Inferior parietal cortex (tissue), 1 donor: ENCODE measurements around the gene FBLN5.

Experiments
- DNase-seq: peaks from one replicate; pipeline ENCODE4 v3.0.0-alpha.2; 2016; ENCODE audit errors: extremely low spot score

The FBLN5 gene

DNA sequence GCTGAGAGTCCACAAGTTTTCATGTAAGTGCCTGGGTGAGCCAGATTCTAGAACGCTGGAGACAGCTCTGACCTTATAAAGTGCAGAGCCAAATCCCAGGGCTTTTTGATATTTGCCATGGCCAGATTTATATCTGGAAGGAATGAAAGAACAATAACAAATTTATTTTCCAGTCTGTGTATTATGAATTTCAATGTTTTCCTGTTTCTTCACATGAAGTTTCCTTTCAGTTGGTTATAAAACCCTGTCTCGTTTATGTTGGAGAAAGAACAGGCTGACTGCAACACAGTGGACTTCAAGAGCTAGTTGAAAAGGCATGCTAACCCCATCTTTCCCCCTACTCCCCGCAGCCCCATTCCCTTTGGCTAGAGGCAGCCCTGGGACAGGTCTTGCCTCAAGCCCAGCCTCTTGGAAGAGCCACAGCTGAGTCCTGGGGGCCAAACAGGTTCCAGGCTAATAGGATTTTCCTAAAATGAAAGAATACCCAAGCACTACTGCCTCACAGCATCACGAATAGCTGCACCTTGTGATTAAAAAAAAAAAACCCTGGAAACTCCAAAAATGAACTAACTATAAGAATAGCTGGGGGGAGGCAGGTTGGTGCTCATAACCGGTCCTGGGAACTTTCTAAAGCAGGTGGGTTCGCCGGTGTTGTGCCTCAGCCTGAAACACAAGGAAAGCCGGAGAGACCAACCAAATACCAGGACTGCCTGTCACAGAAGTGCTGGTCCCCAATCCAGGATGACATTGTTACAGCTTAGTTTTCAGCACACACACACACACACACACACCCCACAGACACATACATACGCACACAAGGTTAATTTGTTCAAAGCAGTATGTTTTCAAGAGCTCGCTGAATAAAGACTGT, 1.5 kb downstream of the FBLN5 start:
- DNase-seq: no peak

DNA sequence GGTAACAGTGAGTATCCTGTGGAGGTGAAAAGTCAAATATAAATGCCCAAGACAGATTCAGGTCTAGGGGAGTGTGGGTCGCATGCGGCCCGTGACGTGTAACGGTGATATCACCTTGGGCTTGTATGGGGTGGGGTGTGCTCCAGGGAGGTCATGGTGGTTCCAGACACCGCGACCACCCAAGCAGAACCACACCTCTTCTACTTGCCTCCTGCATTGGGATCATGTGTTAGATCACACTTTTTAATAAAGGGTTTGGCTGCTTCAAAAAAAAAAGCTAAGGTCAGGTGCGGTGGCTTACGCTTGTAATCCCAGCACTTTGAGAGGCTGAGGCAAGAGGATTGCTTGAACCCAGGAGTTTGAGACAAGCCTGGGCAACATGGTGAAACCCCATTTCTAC, 4.5 kb downstream of the FBLN5 start:
- no peak for DNase-seq

DNA sequence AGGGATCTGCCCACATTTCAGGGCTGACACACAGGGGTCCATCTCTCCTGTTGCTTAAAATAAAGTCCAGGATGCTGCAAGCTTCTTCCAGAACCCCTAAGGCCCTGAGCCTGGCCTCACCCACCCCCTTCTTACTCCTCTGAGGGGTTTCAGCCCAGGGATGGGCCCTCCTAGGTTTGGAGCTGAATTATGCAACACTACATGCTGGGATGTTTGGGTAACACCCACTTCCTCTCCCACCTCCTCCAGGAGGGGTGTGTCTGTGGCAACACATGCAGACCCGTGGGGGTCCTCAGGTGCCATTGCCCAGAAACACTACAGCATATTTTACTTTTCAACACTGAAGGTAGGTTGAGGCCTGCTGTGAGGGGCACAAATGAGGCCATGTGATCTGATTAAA, 5.4 kb downstream of the FBLN5 start:
- DNase-seq: no peak

DNA sequence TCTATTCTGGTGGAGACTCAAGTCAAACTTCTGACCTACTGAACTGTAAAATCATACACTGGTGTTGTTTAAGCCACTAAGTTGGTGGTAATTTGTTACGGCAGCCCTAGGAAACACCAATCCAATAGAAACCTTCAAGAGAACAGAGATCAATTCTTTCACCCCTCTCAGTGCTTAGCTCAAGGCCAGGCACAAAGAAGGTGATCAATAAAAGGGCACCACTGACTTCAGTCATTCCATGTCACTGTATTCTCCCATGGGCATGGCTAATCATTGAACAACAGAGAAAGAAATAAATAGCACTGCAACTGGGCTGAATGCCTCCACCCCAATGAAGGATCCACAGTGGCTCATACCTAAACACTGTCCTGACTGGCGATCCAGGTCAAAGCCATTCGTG, 7.3 kb downstream of the FBLN5 start:
- DNase-seq: no peak

DNA sequence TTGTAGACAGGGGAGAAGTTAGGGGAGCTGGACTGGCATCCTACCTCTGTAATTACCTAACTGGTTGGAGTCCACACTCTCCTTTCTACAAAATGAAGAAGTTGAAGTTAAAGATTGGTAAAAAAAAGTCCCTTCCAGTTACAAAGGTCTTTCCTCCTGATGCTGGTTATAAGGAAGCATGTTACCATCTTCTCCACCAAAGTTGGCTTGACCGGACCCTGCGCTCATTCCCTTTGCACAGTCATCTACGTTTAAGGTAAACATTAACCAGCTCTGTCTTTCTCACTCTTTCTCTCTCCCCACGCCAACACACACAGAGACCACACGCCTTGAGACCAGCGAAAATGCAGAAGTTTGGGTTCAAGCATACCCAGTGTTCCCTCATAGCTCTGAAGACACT, 11.9 kb downstream of the FBLN5 start:
- DNase-seq: no peak

DNA sequence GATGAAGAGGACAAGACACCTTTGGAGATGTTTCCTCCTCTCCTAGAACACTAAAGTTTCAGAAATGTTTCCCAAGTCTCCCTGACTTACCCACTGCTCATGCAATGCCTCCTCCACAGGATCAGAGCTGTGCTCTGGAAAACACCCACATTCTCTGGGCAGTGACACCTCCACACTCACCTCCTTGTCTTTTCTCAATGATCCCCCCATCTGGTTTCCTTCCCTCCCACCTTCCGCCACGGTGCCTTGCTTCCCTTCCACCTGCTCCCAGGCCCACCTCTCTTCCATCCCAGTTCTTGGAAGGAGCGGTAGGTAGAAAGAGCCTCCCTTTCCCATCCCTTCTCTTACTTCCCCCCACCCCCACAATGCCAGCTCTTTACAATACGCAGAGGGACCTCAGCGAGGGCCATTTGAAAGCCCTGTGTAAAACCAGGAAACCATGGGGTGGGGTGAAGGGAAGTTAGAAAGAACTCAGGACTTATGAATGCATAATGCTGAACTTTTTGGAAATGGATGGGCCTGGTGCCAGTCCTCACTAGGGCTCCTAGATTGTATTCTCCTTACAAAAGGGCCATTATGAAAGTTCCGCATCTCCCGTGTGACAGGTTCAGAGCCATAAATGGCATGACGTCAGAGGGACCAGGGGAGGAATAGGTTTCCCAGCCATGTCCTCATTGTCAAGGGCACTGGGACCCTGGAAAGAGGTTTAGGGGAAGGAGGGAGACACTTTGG, 12.8 kb downstream of the FBLN5 start:
- DNase-seq: no peak

DNA sequence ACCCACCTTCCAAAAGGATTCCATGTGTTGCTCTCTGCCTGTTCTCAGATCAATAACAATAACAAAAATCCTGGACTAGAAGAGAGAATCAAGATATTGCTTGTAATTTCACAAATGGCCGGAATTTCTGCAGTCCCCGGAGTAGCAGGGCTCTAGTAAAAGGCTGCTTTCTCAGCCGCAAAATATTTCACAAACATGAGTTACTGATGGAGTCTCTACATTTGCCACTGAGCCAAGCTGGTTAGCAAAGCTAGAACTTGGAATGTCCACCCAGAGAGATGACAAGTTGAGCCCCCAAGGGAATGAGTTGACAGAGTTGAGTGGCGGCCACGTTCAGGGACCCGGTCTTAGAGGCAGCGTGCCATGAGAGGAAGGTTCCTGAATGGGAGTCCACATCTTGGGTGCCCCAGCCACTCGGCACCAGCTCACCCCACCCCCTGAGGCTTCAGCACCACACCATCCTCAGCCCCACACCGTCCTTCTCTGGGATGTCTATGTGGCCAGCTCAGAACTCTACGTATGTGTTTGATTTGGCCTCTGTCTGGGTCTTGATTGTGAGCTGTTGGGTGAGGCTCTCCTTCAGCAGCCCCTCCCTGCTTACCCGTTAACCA, 15.9 kb downstream of the FBLN5 start:
- DNase-seq: no peak

DNA sequence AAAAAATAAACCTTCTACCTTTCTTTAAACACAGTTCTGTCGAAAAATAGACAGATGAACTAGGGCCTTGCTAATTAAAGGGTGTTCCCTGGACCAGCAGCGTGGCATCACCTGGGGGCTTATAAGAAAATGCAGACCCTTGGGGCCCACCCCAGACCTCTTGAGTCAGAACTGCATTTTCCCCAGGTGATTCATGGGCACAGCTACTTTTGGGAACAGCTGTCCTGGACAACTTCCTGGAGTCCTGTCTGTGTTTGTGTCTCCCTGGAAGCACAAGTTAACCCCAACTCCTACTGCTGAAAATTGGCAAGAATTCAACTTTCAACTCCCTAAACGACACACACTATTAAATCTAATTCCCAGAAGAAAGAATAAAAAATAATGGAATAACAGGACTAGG, 17.8 kb downstream of the FBLN5 start:
- no peak for DNase-seq

DNA sequence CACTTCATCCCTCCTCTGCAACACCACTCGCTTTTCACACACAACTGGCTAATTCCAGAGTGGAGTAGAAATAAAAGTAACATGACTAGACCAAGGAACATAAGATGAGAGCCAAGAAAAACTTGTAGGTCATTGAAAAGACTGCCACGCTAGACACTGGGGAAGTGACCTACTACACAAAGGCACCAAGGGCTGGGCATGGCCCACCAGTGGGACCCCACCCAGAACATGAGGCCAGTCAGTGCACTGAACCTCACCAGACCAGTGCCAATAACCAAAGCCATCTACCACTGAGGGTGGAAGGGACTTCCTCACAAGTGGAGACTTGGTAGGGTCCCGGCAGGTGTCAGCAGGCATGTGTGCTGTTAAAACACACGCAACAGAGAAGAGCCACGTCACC, 19.7 kb downstream of the FBLN5 start:
- no peak for DNase-seq

DNA sequence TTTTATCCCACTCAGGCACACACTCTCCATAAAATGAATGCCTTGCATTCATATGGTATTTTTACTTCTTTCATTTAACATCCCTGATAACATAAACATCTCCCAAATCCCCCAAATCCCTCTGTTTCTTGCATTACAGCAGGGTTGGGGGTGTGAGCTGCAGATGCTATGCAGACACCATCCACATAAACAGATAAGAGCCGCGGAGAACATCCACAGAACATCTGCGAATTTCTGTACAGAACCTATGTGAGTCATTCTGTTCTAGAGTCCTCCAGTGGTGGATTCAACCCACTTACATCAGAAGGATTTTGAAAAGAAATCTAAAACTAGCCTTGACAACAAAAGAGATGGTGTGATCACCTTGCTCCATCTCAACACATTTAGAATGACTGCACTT, 20.3 kb downstream of the FBLN5 start:
- DNase-seq: peak; percentile 29

DNA sequence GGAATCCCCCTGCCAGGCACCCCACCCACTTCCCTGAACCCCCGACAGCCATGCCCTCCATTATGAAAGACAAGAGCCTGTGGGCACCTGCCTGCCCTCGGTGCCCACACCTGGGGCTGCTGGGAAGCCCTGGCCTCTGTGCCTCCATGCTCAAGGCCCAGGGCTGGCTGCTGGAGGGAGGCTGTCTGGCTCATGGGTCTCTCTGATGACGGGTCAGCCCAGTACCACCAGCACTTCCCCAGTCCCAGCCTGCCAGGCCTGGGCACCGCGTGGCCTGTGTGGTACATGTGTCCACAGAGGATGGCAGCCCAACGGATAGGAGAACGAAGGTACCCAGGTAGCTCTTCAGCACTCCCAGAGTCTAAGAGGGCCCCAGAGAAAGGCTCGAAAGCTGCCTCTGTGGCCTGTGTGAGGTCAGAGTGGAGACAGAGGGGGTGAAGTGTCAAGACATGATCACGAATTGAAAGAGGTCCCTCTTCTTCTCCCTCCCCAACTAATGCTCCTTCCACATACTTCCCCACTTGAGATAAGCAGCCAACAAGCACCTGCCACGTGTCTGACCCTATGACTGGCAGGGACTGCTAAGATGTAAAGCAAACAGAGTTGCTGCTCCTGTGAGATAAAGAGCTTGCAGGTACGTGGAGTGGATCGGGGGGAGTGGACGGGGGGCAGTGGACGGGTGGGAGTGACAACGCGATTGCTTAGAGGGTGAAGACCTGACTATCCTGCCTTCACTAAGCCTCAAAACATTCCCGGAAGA, 21.2 kb downstream of the FBLN5 start:
- no peak for DNase-seq

DNA sequence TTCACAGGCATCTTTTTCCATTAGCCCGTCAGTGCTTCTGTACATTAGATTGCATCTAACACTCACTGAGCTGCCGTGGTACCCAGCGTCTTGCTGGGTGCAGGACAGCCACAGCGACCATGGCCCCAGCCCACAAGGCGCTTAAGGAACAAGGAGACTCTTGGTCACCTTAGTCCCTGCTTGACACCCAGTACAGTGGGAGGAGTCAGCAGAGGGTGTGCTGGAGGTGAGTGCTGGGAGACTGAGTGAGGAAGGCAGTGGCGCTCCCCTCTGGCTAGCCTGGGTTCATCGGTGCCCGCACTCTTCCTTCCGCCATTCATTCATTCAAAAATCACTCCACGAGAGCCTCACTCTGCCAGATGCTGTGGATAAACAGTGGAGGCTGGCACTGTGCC, 21.8 kb downstream of the FBLN5 start:
- DNase-seq: no peak

DNA sequence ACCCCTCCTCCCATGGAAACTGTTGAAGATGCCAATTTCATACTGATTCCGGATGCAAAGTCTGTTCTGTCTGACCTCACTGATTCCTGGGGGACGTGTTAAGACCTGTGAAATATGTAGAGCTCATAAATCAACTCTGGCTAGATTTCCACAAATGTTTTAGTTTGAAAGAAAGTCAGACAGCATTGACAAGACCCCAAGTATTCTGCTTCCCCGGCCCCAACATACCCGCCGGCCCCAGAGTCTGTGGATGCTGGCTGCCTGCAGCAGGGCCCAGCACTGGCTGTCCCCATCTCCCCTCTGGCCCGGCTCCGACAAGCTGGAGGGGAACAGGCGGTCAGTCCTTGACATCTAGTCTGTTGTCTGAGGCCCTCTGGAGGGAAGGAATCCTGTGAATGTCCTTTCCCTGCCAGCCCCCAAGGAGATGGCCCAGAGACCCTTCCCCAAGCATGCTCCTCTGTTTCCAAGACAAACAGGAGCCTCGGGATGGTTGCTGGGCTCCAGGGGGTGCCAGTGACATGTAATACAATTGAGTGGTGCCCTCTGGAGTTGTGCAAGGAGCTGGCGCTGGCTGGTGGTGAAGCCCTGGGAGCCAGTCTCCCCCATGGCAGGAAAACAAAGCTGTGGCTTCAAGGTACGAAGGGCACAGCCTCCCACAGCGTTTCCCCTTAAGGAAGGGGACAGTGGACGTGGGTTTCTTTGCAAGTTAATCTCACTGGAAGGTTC, 22.3 kb downstream of the FBLN5 start:
- DNase-seq: no peak

DNA sequence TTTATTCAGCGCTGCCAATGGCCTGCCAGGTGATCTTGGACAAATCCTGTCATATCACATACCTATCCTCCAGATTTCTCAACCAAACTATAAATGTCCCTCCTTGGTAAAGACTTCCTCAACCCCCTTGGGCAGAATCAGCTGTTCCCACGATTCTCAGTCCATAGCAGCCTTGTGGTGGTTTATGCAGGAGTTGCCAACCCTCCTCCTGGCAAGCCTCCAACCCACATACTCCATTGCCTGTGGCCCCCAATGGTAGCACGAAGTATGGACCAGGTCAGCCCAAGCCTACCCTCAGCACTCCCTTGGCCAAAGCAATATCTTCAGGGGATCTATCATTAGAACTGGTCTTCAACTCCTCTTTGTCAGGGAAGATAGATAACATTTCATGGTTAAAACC, 27.0 kb downstream of the FBLN5 start:
- no peak for DNase-seq

DNA sequence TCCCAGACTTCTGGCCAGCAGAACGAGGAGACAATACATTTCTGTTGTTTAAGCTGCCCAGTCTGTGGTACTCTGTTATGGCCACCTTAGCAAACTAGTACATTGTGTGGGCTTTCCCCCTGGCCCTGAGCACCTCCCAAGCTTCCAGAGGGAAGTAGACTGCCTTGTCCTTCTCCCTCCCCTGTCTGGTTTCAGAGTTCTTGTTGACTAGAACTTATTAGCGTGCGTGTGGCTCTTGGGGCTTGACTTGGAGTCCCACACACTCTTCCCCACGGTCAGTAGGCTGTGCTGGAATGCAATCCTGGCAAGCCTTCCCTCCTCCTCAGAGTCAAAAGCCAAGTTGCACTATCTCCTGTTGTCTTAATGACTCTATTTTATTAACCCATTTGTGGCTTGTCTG, 27.7 kb downstream of the FBLN5 start:
- no peak for DNase-seq

DNA sequence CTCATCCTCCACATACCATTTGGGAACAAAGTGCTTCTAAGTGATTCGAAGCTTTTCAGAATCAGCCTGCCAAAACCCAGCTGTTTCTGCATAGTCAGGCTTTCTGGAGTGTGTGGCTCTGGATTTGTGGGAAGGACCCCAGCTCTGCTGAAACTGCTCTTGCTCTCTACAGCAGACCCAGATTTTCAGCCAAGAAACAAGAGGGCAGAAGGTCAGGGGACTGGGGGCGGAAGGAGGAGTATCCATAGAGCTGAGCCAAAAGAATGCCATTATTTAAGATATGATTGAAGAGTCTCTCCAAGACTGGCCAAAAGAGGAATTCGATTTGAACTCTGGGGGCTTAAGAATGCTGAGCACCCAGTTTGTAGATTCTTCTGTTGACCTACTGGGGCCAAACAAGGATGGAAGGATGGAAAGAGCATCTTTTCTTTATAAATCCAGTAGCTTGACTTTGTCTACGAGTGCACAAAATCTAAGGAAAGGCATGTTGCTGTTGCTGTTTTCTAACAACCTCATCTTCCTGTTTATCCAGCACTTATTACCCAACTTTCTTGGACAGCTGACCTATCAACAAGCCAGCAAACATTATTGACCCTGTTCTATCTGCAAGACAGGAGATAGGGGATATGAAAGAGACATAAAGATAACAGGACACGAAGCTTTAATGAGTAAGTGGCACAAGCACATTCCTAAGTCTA, 29.2 kb downstream of the FBLN5 start:
- no peak for DNase-seq

DNA sequence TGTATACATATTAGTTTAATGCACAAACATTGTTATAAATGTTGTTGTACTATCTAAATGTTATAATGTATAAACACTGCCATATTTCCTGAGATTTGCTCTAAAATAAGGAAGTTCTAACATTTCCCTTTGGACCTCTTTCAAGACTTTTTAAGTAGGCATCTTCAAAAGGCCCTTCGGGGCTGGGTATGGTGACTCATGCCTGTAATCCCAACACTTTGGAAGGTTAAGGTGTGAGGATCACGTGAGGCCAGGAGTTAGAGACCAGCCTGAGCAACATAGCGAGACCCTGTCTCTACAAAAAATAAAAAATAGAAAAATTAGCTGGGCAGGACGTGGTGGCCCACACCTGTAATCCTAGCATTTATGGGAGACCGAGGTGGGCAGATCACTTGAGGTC, 35.5 kb downstream of the FBLN5 start:
- no peak for DNase-seq

DNA sequence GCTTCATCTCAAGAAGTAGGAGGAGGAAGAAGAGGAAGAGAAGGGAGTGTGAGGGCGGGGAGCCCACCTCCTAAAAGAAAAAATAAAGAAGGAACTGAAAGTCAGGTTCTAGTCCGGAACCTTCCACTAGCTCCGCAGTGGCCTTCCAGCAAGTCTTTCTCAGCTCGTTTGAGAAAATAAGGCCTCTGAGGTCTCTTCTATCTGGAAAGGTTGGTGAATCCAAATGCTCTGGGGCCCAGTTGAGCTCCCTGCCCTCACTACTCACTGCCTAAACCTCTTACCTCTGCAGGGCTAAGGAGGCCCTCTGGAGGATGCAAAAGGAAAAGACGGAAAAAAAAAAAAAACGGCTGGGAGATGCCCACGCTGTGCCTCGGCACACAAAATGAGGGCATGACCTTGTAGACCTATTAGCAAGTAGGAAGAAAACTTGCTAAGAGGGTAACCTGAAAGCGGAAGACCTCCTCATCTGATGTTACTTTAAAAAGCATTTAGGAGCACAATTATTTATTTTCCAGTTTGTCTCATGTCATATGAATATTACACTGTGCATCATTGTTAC, 35.9 kb downstream of the FBLN5 start:
- DNase-seq: peak; percentile 71

DNA sequence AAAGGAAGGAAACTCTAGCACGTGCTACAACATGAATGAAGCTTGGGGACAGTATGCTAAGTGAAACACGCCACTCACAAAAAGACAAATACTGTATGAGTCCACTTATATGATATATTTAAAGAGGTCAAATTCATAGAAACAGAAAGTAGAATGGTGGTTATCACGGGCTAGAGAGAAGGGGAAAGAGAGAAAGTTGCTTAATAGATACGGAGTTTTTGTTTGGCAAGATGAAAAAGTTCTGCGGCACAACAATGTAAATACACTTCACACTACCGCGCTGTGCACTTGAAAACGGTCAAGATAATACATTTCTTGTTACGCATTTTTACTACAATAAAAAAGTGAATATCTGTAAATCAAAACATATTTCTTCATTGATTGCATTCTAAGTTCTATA, 37.3 kb downstream of the FBLN5 start:
- no peak for DNase-seq

DNA sequence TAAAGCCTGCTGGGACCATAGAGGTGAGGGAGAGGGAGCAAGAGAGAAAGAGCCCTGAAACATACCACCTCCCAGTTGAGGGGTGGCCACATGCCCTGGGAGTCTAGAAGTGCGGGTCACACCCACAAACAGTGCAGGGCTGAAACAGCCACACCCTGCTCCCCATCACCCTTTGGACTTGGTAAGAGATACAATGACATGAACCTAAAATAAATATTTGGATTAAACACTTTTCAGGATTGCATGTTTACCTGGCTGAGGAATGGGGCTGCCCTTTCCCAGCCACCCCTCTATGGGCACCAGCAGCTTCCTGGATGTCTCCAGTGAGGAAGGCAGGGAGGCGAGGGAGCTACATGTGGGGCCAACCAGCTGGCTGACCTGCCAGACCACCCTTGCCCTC, 41.1 kb downstream of the FBLN5 start:
- no peak for DNase-seq
